ENCODE measurements around the gene MBNL3. TPM values are rescaled to one million over a fixed set of nuclear protein-coding genes. Genes with fewer than 3 reads are reported as not detected.
A peak's percentile ranks its signal among the peaks of the same experiment; 100 is the strongest.

The MBNL3 gene
- total and polyA plus RNA-seq, 9 of the 15 experiments (the other 6 are each of a cell fraction or from before 2014, with no cell fraction given): under 0.01 to 0.25 (median 0.16) TPM

DNA sequence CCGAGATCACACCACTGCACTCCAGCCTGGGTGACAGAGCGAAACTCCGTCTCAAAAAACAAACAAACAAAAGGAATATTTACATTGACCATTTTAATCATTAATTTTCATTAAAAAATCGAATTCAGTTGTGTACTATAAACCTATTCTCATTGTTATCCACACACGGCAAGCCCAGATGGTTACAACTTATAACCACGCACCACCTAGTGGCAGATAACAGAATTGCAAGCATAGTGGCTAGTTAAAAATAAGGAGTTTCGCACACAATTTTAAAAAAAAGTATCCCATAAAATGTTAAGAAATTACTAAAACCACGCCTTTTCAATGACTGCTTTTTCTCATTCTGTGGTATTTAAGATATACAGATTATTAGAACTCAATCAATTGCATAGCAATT is 25.4 kb downstream of the MBNL3 start:
- intact Hi-C loops (cut with micrococcal nuclease): loop anchor here (5.0 kb wide), 2 partner anchors 171 to 621 kb away; no protein-coding TSS in a partner anchor
- H2AFZ ChIP-seq (ENCODE audit: low read depth, low read length): no peak overlapping the region
- DNase-seq (ENCODE audit: extremely low read depth in 1 of 4, low spot score in 3 of 4) (peak; percentile 17 to 45 (median 38)), ATAC-seq (no peak), FAIRE-seq (peak; percentile 15)
- BruUV-seq (replicated peaks): no TSS peak
- no peak overlapping the region for H3K9ac ChIP-seq (ENCODE audit: insufficient read depth in 1 of 2, low read depth in 2 of 2, low read length in 2 of 2)
- in situ Hi-C loops (cut with MboI): loop anchor here (25.0 kb wide), 1 partner anchor 626 kb away; no protein-coding TSS in a partner anchor
- no peaks in the 10 kb centered on the region for H3K9me1 ChIP-seq (ENCODE audit: control insufficient read depth, insufficient read depth, low read length)
- POLR2A ChIA-PET: no interaction called here
- no peaks in the 10 kb centered on the region for H3K27me3 ChIP-seq (ENCODE audit: control insufficient read depth in 2 of 2, insufficient read depth in 2 of 2, low read length in 2 of 2)
- no peaks in the 10 kb centered on the region for H4K20me1 ChIP-seq (replicated peaks; ENCODE audit: control insufficient read depth, insufficient read depth, low read length)
- no peaks in the 10 kb centered on the region for H3K36me3 ChIP-seq (ENCODE audit: control insufficient read depth, insufficient read depth, low read length)
- CTCF ChIA-PET (ENCODE audit: low intra/inter-chr PET ratio): no interaction called here
- H3K79me2 ChIP-seq (ENCODE audit: control insufficient read depth, insufficient read depth, low read length): no peaks in the 10 kb centered on the region
- no peaks in the 10 kb centered on the region for H3K9me3 ChIP-seq (replicated peaks; ENCODE audit: control insufficient read depth, insufficient read depth, low read depth, low read length)
- no peak overlapping the region for H3K4me3 ChIP-seq
- H3K27ac ChIP-seq (ENCODE audit: extremely low read depth, low read depth, low read length): no peak overlapping the region
- no peaks in the 10 kb centered on the region for H3K4me1 ChIP-seq (replicated peaks in 1 of 2; ENCODE audit: control insufficient read depth in 2 of 2, insufficient read depth in 2 of 2, low read length in 2 of 2)
- H3K4me2 ChIP-seq (ENCODE audit: insufficient read depth, low read length): no peak overlapping the region
- 14% methylated on average over 5 of the region's 8 CpGs for WGBS (ENCODE audit: insufficient coverage, low coverage, missing lambda C conversion rate)
- no peak for TF ChIP-seq HMG20A (CRISPR knock-in tag; conservative IDR thresholded peaks at IDR 0.05)
- TF ChIP-seq SMAD1 (IDR thresholded peaks at IDR 0.05; ENCODE audit: low read depth, low read length, partially characterized antibody): no peak
- TF ChIP-seq, protein P1, sequence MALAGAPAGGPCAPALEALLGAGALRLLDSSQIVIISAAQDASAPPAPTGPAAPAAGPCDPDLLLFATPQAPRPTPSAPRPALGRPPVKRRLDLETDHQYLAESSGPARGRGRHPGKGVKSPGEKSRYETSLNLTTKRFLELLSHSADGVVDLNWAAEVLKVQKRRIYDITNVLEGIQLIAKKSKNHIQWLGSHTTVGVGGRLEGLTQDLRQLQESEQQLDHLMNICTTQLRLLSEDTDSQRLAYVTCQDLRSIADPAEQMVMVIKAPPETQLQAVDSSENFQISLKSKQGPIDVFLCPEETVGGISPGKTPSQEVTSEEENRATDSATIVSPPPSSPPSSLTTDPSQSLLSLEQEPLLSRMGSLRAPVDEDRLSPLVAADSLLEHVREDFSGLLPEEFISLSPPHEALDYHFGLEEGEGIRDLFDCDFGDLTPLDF (CRISPR knock-in tag; IDR thresholded peaks at IDR 0.05): no peak
- TF ChIP-seq CHD2 (IDR thresholded peaks at IDR 0.05; ENCODE audit: low read depth, low read length): no peak
- TF ChIP-seq, protein P2, sequence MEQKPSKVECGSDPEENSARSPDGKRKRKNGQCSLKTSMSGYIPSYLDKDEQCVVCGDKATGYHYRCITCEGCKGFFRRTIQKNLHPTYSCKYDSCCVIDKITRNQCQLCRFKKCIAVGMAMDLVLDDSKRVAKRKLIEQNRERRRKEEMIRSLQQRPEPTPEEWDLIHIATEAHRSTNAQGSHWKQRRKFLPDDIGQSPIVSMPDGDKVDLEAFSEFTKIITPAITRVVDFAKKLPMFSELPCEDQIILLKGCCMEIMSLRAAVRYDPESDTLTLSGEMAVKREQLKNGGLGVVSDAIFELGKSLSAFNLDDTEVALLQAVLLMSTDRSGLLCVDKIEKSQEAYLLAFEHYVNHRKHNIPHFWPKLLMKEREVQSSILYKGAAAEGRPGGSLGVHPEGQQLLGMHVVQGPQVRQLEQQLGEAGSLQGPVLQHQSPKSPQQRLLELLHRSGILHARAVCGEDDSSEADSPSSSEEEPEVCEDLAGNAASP (IDR thresholded peaks at IDR 0.05): no peak
- TF ChIP-seq HNRNPLL (IDR thresholded peaks at IDR 0.05; ENCODE audit: low read depth, low read length, poor library complexity, severe bottlenecking): no peak
- no peak for TF ChIP-seq GABPB2 (CRISPR knock-in tag; conservative IDR thresholded peaks at IDR 0.05)
- TF ChIP-seq, protein P3, sequence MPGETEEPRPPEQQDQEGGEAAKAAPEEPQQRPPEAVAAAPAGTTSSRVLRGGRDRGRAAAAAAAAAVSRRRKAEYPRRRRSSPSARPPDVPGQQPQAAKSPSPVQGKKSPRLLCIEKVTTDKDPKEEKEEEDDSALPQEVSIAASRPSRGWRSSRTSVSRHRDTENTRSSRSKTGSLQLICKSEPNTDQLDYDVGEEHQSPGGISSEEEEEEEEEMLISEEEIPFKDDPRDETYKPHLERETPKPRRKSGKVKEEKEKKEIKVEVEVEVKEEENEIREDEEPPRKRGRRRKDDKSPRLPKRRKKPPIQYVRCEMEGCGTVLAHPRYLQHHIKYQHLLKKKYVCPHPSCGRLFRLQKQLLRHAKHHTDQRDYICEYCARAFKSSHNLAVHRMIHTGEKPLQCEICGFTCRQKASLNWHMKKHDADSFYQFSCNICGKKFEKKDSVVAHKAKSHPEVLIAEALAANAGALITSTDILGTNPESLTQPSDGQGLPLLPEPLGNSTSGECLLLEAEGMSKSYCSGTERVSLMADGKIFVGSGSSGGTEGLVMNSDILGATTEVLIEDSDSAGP (CRISPR knock-in tag; IDR thresholded peaks at IDR 0.05): no peak
- TF ChIP-seq, protein P4, sequence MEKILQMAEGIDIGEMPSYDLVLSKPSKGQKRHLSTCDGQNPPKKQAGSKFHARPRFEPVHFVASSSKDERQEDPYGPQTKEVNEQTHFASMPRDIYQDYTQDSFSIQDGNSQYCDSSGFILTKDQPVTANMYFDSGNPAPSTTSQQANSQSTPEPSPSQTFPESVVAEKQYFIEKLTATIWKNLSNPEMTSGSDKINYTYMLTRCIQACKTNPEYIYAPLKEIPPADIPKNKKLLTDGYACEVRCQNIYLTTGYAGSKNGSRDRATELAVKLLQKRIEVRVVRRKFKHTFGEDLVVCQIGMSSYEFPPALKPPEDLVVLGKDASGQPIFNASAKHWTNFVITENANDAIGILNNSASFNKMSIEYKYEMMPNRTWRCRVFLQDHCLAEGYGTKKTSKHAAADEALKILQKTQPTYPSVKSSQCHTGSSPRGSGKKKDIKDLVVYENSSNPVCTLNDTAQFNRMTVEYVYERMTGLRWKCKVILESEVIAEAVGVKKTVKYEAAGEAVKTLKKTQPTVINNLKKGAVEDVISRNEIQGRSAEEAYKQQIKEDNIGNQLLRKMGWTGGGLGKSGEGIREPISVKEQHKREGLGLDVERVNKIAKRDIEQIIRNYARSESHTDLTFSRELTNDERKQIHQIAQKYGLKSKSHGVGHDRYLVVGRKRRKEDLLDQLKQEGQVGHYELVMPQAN (IDR thresholded peaks at IDR 0.05; ENCODE audit: borderline replicate concordance): no peak
- TF ChIP-seq STAT5A (IDR thresholded peaks at IDR 0.05; ENCODE audit: borderline replicate concordance, low read length): no peak
- no peak for TF ChIP-seq POLR2A (conservative IDR thresholded peaks at IDR 0.05)
- TF ChIP-seq DIDO1 (tag; IDR thresholded peaks at IDR 0.05; ENCODE audit: low read depth): no peak
- TF ChIP-seq ZKSCAN1 (IDR thresholded peaks at IDR 0.05; ENCODE audit: low read depth, low read length): no peak
- TF ChIP-seq NCOR1 (IDR thresholded peaks at IDR 0.05): no peak
- TF ChIP-seq MEF2A (IDR thresholded peaks at IDR 0.05; ENCODE audit: control insufficient read depth, low read depth, low read length): no peak
- TF ChIP-seq, protein P5, sequence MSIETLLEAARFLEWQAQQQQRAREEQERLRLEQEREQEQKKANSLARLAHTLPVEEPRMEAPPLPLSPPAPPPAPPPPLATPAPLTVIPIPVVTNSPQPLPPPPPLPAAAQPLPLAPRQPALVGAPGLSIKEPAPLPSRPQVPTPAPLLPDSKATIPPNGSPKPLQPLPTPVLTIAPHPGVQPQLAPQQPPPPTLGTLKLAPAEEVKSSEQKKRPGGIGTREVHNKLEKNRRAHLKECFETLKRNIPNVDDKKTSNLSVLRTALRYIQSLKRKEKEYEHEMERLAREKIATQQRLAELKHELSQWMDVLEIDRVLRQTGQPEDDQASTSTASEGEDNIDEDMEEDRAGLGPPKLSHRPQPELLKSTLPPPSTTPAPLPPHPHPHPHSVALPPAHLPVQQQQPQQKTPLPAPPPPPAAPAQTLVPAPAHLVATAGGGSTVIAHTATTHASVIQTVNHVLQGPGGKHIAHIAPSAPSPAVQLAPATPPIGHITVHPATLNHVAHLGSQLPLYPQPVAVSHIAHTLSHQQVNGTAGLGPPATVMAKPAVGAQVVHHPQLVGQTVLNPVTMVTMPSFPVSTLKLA (conservative IDR thresholded peaks at IDR 0.05): no peak
- TF ChIP-seq ZKSCAN8 (CRISPR knock-in tag; IDR thresholded peaks at IDR 0.05): no peak
